Liver (tissue), 3 donors: ENCODE results near the gene EDAR.

Experiments
- FOXA2 ChIP-seq: IDR thresholded peaks from 2 replicates; pipeline ENCODE4 v1.6.1; 2016; ENCODE audit warnings: antibody characterized with exemption
- GABPA ChIP-seq, 2 donors: IDR thresholded peaks in 1 of 2; conservative IDR thresholded peaks in 1 of 2; 2 replicates each; pipeline ENCODE4 v1.6.1; 2016; ENCODE audit warnings: antibody characterized with exemption in 2 of 2, mild to moderate bottlenecking in 1 of 2, moderate library complexity in 1 of 2
- HNF4G ChIP-seq: IDR thresholded peaks from 2 replicates; pipeline ENCODE4 v1.6.1; 2016; ENCODE audit warnings: antibody characterized with exemption
- SP1 ChIP-seq: IDR thresholded peaks from 2 replicates; pipeline ENCODE4 v1.6.1; 2018; ENCODE audit warnings: antibody characterized with exemption, mild to moderate bottlenecking
- TF ChIP-seq, protein P1 (sequence below): fragments of 150-350 bp; IDR thresholded peaks from 2 replicates; pipeline ENCODE4 v1.5.1; 2017; ENCODE audit warnings: improper control_type of control experiment, low read depth, low read length; ENCODE audit not compliant: missing input control
- TF ChIP-seq, protein P2 (sequence below): IDR thresholded peaks from 2 replicates; pipeline ENCODE4 v1.6.1; 2016; ENCODE audit warnings: antibody characterized with exemption, mild to moderate bottlenecking
- TF ChIP-seq, protein P3 (sequence below): IDR thresholded peaks from 2 replicates; pipeline ENCODE4 v1.6.1; 2016; ENCODE audit warnings: antibody characterized with exemption
- TF ChIP-seq, protein P4 (sequence below): IDR thresholded peaks from 2 replicates; pipeline ENCODE4 v1.6.1; 2016; ENCODE audit warnings: antibody characterized with exemption
- donor health status: healthy.
- donor health status: healthy.

DNA sequence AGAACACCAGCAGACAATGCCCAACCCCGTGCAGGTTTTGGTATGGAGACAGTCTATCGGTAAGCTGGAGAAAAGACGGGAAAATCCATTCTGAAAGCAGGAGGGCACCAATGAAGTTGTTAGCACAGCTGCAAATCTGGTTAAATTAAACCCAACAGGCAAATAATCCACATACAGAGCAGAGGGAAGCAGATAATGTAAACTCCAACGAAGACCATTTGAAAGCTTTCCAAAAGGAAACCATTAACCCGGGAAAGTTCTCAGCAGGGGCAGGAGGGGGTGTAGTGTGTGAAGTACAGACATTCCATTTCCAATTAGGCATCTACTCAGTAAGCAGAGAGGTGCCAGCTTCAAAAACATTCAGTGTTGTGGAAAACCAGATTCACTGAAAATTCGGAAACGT lies 10.3 kb downstream of the EDAR start:
- TF ChIP-seq, protein P1, sequence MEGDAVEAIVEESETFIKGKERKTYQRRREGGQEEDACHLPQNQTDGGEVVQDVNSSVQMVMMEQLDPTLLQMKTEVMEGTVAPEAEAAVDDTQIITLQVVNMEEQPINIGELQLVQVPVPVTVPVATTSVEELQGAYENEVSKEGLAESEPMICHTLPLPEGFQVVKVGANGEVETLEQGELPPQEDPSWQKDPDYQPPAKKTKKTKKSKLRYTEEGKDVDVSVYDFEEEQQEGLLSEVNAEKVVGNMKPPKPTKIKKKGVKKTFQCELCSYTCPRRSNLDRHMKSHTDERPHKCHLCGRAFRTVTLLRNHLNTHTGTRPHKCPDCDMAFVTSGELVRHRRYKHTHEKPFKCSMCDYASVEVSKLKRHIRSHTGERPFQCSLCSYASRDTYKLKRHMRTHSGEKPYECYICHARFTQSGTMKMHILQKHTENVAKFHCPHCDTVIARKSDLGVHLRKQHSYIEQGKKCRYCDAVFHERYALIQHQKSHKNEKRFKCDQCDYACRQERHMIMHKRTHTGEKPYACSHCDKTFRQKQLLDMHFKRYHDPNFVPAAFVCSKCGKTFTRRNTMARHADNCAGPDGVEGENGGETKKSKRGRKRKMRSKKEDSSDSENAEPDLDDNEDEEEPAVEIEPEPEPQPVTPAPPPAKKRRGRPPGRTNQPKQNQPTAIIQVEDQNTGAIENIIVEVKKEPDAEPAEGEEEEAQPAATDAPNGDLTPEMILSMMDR, result no peak
- TF ChIP-seq SP1 (no peak), GABPA (IDR thresholded peaks at IDR 0.05 in 1 of 2, conservative IDR thresholded peaks at IDR 0.05 in 1 of 2) (no peak), FOXA2 (no peak), HNF4G (no peak)
- TF ChIP-seq, protein P2, sequence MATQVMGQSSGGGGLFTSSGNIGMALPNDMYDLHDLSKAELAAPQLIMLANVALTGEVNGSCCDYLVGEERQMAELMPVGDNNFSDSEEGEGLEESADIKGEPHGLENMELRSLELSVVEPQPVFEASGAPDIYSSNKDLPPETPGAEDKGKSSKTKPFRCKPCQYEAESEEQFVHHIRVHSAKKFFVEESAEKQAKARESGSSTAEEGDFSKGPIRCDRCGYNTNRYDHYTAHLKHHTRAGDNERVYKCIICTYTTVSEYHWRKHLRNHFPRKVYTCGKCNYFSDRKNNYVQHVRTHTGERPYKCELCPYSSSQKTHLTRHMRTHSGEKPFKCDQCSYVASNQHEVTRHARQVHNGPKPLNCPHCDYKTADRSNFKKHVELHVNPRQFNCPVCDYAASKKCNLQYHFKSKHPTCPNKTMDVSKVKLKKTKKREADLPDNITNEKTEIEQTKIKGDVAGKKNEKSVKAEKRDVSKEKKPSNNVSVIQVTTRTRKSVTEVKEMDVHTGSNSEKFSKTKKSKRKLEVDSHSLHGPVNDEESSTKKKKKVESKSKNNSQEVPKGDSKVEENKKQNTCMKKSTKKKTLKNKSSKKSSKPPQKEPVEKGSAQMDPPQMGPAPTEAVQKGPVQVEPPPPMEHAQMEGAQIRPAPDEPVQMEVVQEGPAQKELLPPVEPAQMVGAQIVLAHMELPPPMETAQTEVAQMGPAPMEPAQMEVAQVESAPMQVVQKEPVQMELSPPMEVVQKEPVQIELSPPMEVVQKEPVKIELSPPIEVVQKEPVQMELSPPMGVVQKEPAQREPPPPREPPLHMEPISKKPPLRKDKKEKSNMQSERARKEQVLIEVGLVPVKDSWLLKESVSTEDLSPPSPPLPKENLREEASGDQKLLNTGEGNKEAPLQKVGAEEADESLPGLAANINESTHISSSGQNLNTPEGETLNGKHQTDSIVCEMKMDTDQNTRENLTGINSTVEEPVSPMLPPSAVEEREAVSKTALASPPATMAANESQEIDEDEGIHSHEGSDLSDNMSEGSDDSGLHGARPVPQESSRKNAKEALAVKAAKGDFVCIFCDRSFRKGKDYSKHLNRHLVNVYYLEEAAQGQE, result no peak
- TF ChIP-seq, protein P3, sequence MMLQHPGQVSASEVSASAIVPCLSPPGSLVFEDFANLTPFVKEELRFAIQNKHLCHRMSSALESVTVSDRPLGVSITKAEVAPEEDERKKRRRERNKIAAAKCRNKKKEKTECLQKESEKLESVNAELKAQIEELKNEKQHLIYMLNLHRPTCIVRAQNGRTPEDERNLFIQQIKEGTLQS, result no peak
- TF ChIP-seq, protein P4, sequence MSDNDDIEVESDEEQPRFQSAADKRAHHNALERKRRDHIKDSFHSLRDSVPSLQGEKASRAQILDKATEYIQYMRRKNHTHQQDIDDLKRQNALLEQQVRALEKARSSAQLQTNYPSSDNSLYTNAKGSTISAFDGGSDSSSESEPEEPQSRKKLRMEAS, result no peak
